H9 (cell line): ENCODE results near the gene RNU5B-1. TPM values are rescaled to one million over a fixed set of nuclear protein-coding genes. Genes with fewer than 3 reads are reported as not detected.
A peak's percentile ranks its signal among the peaks of the same experiment; 100 is the strongest.

Experiments
- DNase-seq: peaks from one replicate; pipeline ENCODE4 v3.0.0-alpha.2; 2017
- H2AFZ ChIP-seq: one replicate; pipeline ENCODE4 v1.6.1; 2013; ENCODE audit warnings: mild to moderate bottlenecking, low read length, control low read depth, moderate library complexity
- H2AK5ac ChIP-seq: 2 replicates; pipeline ENCODE4 v1.6.1; 2013; ENCODE audit warnings: low read length, control low read depth, mixed read lengths; ENCODE audit not compliant: insufficient read length
- H2BK120ac ChIP-seq: one replicate; pipeline ENCODE4 v1.6.1; 2013; ENCODE audit warnings: low read depth, mild to moderate bottlenecking, low read length, control low read depth, inconsistent platforms; ENCODE audit not compliant: poor library complexity, severe bottlenecking
- H2BK12ac ChIP-seq: 2 replicates; pipeline ENCODE4 v1.6.1; 2013; ENCODE audit warnings: low read length, control low read depth, mixed read lengths, low read depth; ENCODE audit not compliant: insufficient read length
- H2BK15ac ChIP-seq: 2 replicates; pipeline ENCODE4 v1.6.1; 2013; ENCODE audit warnings: low read depth, low read length, control low read depth
- H2BK20ac ChIP-seq: one replicate; pipeline ENCODE4 v1.6.1; 2013; ENCODE audit warnings: low read depth, mild to moderate bottlenecking, low read length, control low read depth, inconsistent platforms; ENCODE audit not compliant: poor library complexity, severe bottlenecking
- H2BK5ac ChIP-seq: 2 replicates; pipeline ENCODE4 v1.6.1; 2013; ENCODE audit warnings: low read length, control low read depth, mixed read lengths; ENCODE audit not compliant: insufficient read length
- H3K14ac ChIP-seq: 2 replicates; pipeline ENCODE4 v1.6.1; 2013; ENCODE audit warnings: low read length, control low read depth; ENCODE audit not compliant: insufficient read depth
- H3K18ac ChIP-seq: 2 replicates; pipeline ENCODE4 v1.6.1; 2013; ENCODE audit warnings: low read depth, mild to moderate bottlenecking, mixed read lengths, low read length, control low read depth; ENCODE audit not compliant: insufficient read length
- H3K23ac ChIP-seq: 2 replicates; pipeline ENCODE4 v1.6.1; 2013; ENCODE audit warnings: low read length, control low read depth, mixed read lengths, low read depth; ENCODE audit not compliant: insufficient read length
- H3K23me2 ChIP-seq: 2 replicates; pipeline ENCODE4 v1.6.1; 2013; ENCODE audit warnings: low read depth, mild to moderate bottlenecking, mixed read lengths, low read length, control low read depth; ENCODE audit not compliant: insufficient read length, poor library complexity, severe bottlenecking
- H3K27ac ChIP-seq: 2 replicates; pipeline ENCODE4 v1.5.1; 2013; ENCODE audit warnings: low read length, control low read depth, mixed read lengths, low read depth; ENCODE audit not compliant: insufficient read length
- H3K27me3 ChIP-seq: 2 replicates; pipeline ENCODE4 v1.6.1; 2013; ENCODE audit warnings: low read length, control low read depth, inconsistent platforms; ENCODE audit not compliant: insufficient read depth
- H3K4ac ChIP-seq: 2 replicates; pipeline ENCODE4 v1.6.1; 2013; ENCODE audit warnings: low read depth, mild to moderate bottlenecking, control low read depth, inconsistent platforms, low read length, moderate library complexity
- H3K4me1 ChIP-seq: 2 replicates; pipeline ENCODE4 v1.6.1; 2013; ENCODE audit warnings: low read length, control low read depth, inconsistent platforms; ENCODE audit not compliant: insufficient read depth
- H3K4me2 ChIP-seq: 2 replicates; pipeline ENCODE4 v1.6.1; 2013; ENCODE audit warnings: low read length, control low read depth, mixed read lengths; ENCODE audit not compliant: insufficient read length, insufficient read depth
- H3K56ac ChIP-seq: 2 replicates; pipeline ENCODE4 v1.6.1; 2013; ENCODE audit warnings: low read depth, mild to moderate bottlenecking, mixed read lengths, low read length, control low read depth; ENCODE audit not compliant: insufficient read length
- H3K79me1 ChIP-seq: 2 replicates; pipeline ENCODE4 v1.6.1; 2013; ENCODE audit warnings: low read depth, mild to moderate bottlenecking, moderate library complexity, low read length, control low read depth, inconsistent platforms; ENCODE audit not compliant: insufficient read depth, poor library complexity, severe bottlenecking
- H3K79me2 ChIP-seq: 2 replicates; pipeline ENCODE4 v1.6.1; 2013; ENCODE audit warnings: low read length, control low read depth, inconsistent platforms; ENCODE audit not compliant: insufficient read depth
- H3K9ac ChIP-seq: 2 replicates; pipeline ENCODE4 v1.6.1; 2013; ENCODE audit warnings: low read length, control low read depth, mixed read lengths; ENCODE audit not compliant: insufficient read length; ENCODE audit errors: extremely low read depth
- H3K9me3 ChIP-seq: one replicate; pipeline ENCODE4 v1.6.1; 2013; ENCODE audit warnings: low read depth, low read length, inconsistent platforms; ENCODE audit not compliant: control insufficient read depth
- H3T11ph ChIP-seq: one replicate; pipeline ENCODE4 v1.6.1; 2013; ENCODE audit warnings: mild to moderate bottlenecking, low read length, control low read depth, inconsistent platforms
- H4K20me1 ChIP-seq: one replicate; pipeline ENCODE4 v1.6.1; 2013; ENCODE audit not compliant: control insufficient read depth, insufficient read length, insufficient read depth
- H4K5ac ChIP-seq: 2 replicates; pipeline ENCODE4 v1.6.1; 2013; ENCODE audit warnings: low read depth, mild to moderate bottlenecking, mixed read lengths, low read length, control low read depth; ENCODE audit not compliant: insufficient read length
- H4K8ac ChIP-seq: replicated peaks from 2 replicates; pipeline ENCODE4 v1.6.1; 2013; ENCODE audit warnings: low read length, control low read depth, mixed read lengths, low read depth; ENCODE audit not compliant: insufficient read length
- H4K91ac ChIP-seq: 2 replicates; pipeline ENCODE4 v1.6.1; 2013; ENCODE audit warnings: low read depth, mild to moderate bottlenecking, moderate library complexity, mixed read lengths, low read length, control low read depth; ENCODE audit not compliant: insufficient read length
- H3K27ac Mint-ChIP-seq, 3 experiments: 2 replicates in 2 of 3; 3 replicates in 1 of 3; pipeline ENCODE4 v1.8.0; 2020 to 2021; ENCODE audit warnings: mixed read lengths in 3 of 3, mild to moderate bottlenecking in 1 of 3, moderate library complexity in 1 of 3
- H3K27me3 Mint-ChIP-seq: 2 replicates; pipeline ENCODE4 v1.8.0; 2021; ENCODE audit warnings: low read depth, mild to moderate bottlenecking, moderate library complexity, mixed read lengths
- H3K36me3 Mint-ChIP-seq, 3 experiments: 2 replicates in 2 of 3; 3 replicates in 1 of 3; pipeline ENCODE4 v1.8.0; 2020 to 2021; ENCODE audit warnings: low read depth in 3 of 3, mixed read lengths in 3 of 3; ENCODE audit not compliant: insufficient read depth in 1 of 3
- H3K4me1 Mint-ChIP-seq, 2 experiments: 2 replicates each; pipeline ENCODE4 v1.8.0; 2020; ENCODE audit warnings: mixed read lengths in 2 of 2
- H3K4me3 Mint-ChIP-seq, 2 experiments: 2 replicates in 1 of 2; 3 replicates in 1 of 2; pipeline ENCODE4 v1.8.0; 2020 to 2021; ENCODE audit warnings: mild to moderate bottlenecking in 2 of 2, mixed read lengths in 2 of 2, moderate library complexity in 1 of 2
- H3K9me3 Mint-ChIP-seq, 2 experiments: 2 replicates in 1 of 2; 3 replicates in 1 of 2; pipeline ENCODE4 v1.8.0; 2020; ENCODE audit warnings: mild to moderate bottlenecking in 2 of 2, mixed read lengths in 2 of 2, moderate library complexity in 1 of 2
- CTCF ChIP-seq: fragments of 200-600 bp; sonication (generic); conservative IDR thresholded peaks from 3 replicates; pipeline ENCODE4 v1.8.0; 2021; ENCODE audit warnings: antibody characterized with exemption, mild to moderate bottlenecking
- WGBS: extraction: QIAGEN DNeasy Blood & Tissue Kit; methylation state at CpG from one replicate; pipeline ENCODE4 v1.1.7; 2013; ENCODE audit warnings: missing lambda C conversion rate, low lambda C conversion rate, mixed read lengths; ENCODE audit not compliant: insufficient read length; ENCODE audit errors: extremely low coverage; 5-methylcytosine and 5-hydroxymethylcytosine counted together
- total RNA-seq: library from RNA; stranded (reverse); gene quantifications from 2 replicates; pipeline ENCODE4 v1.2.1, GENCODE V29; 2021

RNU5B-1 gene
- total RNA-seq, 1 experiment from 2014 or later, result not detected

GRCh38 chr15:65327651-65328393, 23.3 kb downstream of the RNU5B-1 start:
- Histone ChIP-seq H3K9me3 (no peaks in the 10 kb centered on the region), H3K4ac (no peak overlapping the region), H3K27me3 (no peaks in the 10 kb centered on the region), H2BK12ac (no peak overlapping the region), H2BK120ac (no peak overlapping the region), H4K20me1 (no peaks in the 10 kb centered on the region), H2AFZ (no peak overlapping the region), H3K4me2 (no peak overlapping the region), H2BK20ac (no peak overlapping the region), H3K23me2 (no peaks in the 10 kb centered on the region), H3K27ac (no peak overlapping the region), H4K8ac (no peak overlapping the region), H3K9ac (no peak overlapping the region), H3K56ac (no peak overlapping the region), H3K79me1 (no peaks in the 10 kb centered on the region), H4K91ac (no peak overlapping the region), H4K5ac (no peak overlapping the region), H2BK5ac (no peak overlapping the region), H2BK15ac (no peak overlapping the region), H3K18ac (no peak overlapping the region), H3T11ph (no peak overlapping the region), H3K4me1 (no peaks in the 10 kb centered on the region), H2AK5ac (no peak overlapping the region), H3K23ac (no peak overlapping the region), H3K79me2 (no peaks in the 10 kb centered on the region), H3K14ac (no peak overlapping the region)
- H3K27me3 Mint-ChIP-seq, result no peaks in the 10 kb centered on the region; the same call in 1 of the 2 replicates
- H3K27ac Mint-ChIP-seq, result peak overlapping the region in 1 of 3 experiments; percentile 20; a peak in 1 of 7 replicates
- TF ChIP-seq CTCF, result no peak
- H3K4me3 Mint-ChIP-seq, result no peak overlapping the region; a peak in 1 of 5 replicates
- no peaks in the 10 kb centered on the region; a peak in 1 of 5 replicates for H3K9me3 Mint-ChIP-seq
- WGBS, result no CpG with 5 or more reads among the region's 12 CpGs
- peaks cover 19 to 28% (median 25%) of the 10 kb centered on the region in 3 experiments; a peak in 6 of 7 replicates for H3K36me3 Mint-ChIP-seq
- H3K4me1 Mint-ChIP-seq, result peaks cover 10 to 16% of the 10 kb centered on the region in 2 experiments
- no peak for DNase-seq
